Activated CD4-positive, alpha-beta T cell treated with anti-CD3 and anti-CD28 coated beads, Interleukin-2, amount 10 ng/mL, durations not matched to agents 24 days and 14 days (primary cell): ENCODE measurements around the gene PXK. TPM values are rescaled to one million over a fixed set of nuclear protein-coding genes. Genes with fewer than 3 reads are reported as not detected.

Experiments
- DNase-seq: peaks from one replicate; pipeline ENCODE4 v3.0.0; 2022
- H3K27ac Mint-ChIP-seq: one replicate; pipeline ENCODE4 v1.8.0; 2022; ENCODE audit warnings: mild to moderate bottlenecking, mixed read lengths
- H3K27me3 Mint-ChIP-seq: one replicate; pipeline ENCODE4 v1.8.0; 2022; ENCODE audit warnings: mixed read lengths
- H3K36me3 Mint-ChIP-seq: one replicate; pipeline ENCODE4 v1.8.0; 2022; ENCODE audit warnings: low read depth, mild to moderate bottlenecking, mixed read lengths
- H3K4me1 Mint-ChIP-seq: one replicate; pipeline ENCODE4 v1.8.0; 2021; ENCODE audit warnings: mixed read lengths
- H3K4me3 Mint-ChIP-seq: one replicate; pipeline ENCODE4 v1.8.0; 2022; ENCODE audit warnings: mild to moderate bottlenecking, moderate library complexity, mixed read lengths
- H3K9me3 Mint-ChIP-seq: one replicate; pipeline ENCODE4 v1.8.0; 2021; ENCODE audit warnings: mixed read lengths
- intact Hi-C: fragments of 100-400 bp; cut with micrococcal nuclease; formaldehyde crosslinking; loops from one replicate; pipeline ENCODE4 v1.15.1; 2023
- total RNA-seq: library from RNA; stranded (reverse); gene quantifications from 2 replicates; pipeline ENCODE4 v1.2.3, GENCODE V29; 2022

Gene PXK
- total RNA-seq, 1 donor from 2014 or later = 45.7 TPM

- no peaks in the 10 kb centered on the region for H3K27me3 Mint-ChIP-seq
- peaks cover 37% of the 10 kb centered on the region for H3K4me1 Mint-ChIP-seq
- no peak overlapping the region for H3K27ac Mint-ChIP-seq
- H3K4me3 Mint-ChIP-seq = no peak overlapping the region
- H3K9me3 Mint-ChIP-seq = peaks cover 1% of the 10 kb centered on the region
- H3K36me3 Mint-ChIP-seq = peaks cover 20% of the 10 kb centered on the region
- intact Hi-C loops = no loop called here
- no peak for DNase-seq
Measured at GRCh38 chr3:58361866-58362265, 29.2 kb downstream of the PXK start.

GRCh38 chr3:58366699-58367098, 34.0 kb downstream of the PXK start:
- DNase-seq = no peak
- H3K9me3 Mint-ChIP-seq = peaks cover 3% of the 10 kb centered on the region
- H3K27me3 Mint-ChIP-seq = no peaks in the 10 kb centered on the region
- no peak overlapping the region for H3K27ac Mint-ChIP-seq
- H3K4me3 Mint-ChIP-seq = no peak overlapping the region
- peaks cover 24% of the 10 kb centered on the region for H3K4me1 Mint-ChIP-seq
- H3K36me3 Mint-ChIP-seq = peaks cover 28% of the 10 kb centered on the region
- intact Hi-C loops = no loop called here

GRCh38 chr3:58369038-58369437, 36.3 kb downstream of the PXK start:
- peaks cover 23% of the 10 kb centered on the region for H3K4me1 Mint-ChIP-seq
- H3K9me3 Mint-ChIP-seq = peaks cover 3% of the 10 kb centered on the region
- no peak overlapping the region for H3K27ac Mint-ChIP-seq
- H3K27me3 Mint-ChIP-seq = no peaks in the 10 kb centered on the region
- intact Hi-C loops = no loop called here
- no peak overlapping the region for H3K4me3 Mint-ChIP-seq
- DNase-seq = no peak
- H3K36me3 Mint-ChIP-seq = peaks cover 26% of the 10 kb centered on the region

- peaks cover 23% of the 10 kb centered on the region for H3K4me1 Mint-ChIP-seq
- no peak overlapping the region for H3K4me3 Mint-ChIP-seq
- H3K9me3 Mint-ChIP-seq = peaks cover 3% of the 10 kb centered on the region
- intact Hi-C loops = no loop called here
- no peaks in the 10 kb centered on the region for H3K27me3 Mint-ChIP-seq
- peaks cover 27% of the 10 kb centered on the region for H3K36me3 Mint-ChIP-seq
- no peak for DNase-seq
- no peak overlapping the region for H3K27ac Mint-ChIP-seq
Measured at GRCh38 chr3:58369876-58370275, 37.2 kb downstream of the PXK start.

- H3K36me3 Mint-ChIP-seq = peaks cover 23% of the 10 kb centered on the region
- no peak overlapping the region for H3K27ac Mint-ChIP-seq
- H3K4me1 Mint-ChIP-seq = peaks cover 19% of the 10 kb centered on the region
- intact Hi-C loops = no loop called here
- H3K4me3 Mint-ChIP-seq = no peak overlapping the region
- H3K9me3 Mint-ChIP-seq = peaks cover 3% of the 10 kb centered on the region
- no peaks in the 10 kb centered on the region for H3K27me3 Mint-ChIP-seq
- DNase-seq = no peak
Measured at GRCh38 chr3:58370407-58370806, 37.7 kb downstream of the PXK start.

- Mint-ChIP-seq H3K36me3 (peaks cover 19% of the 10 kb centered on the region), H3K9me3 (peaks cover 3% of the 10 kb centered on the region), H3K27me3 (no peaks in the 10 kb centered on the region), H3K4me1 (peaks cover 9% of the 10 kb centered on the region), H3K27ac (no peak overlapping the region), H3K4me3 (no peak overlapping the region)
- intact Hi-C loops = no loop called here
- no peak for DNase-seq
Measured at GRCh38 chr3:58371754-58372153, 39.1 kb downstream of the PXK start.

- Mint-ChIP-seq H3K27me3 (no peaks in the 10 kb centered on the region), H3K4me3 (no peak overlapping the region), H3K36me3 (peaks cover 11% of the 10 kb centered on the region), H3K9me3 (no peaks in the 10 kb centered on the region), H3K4me1 (peaks cover 7% of the 10 kb centered on the region), H3K27ac (no peak overlapping the region)
- DNase-seq = no peak
- intact Hi-C loops = no loop called here
Measured at GRCh38 chr3:58375254-58375653, 42.6 kb downstream of the PXK start.

GRCh38 chr3:58377168-58377567, 44.5 kb downstream of the PXK start:
- peaks cover 5% of the 10 kb centered on the region for H3K4me1 Mint-ChIP-seq
- DNase-seq = no peak
- H3K27me3 Mint-ChIP-seq = no peaks in the 10 kb centered on the region
- intact Hi-C loops = no loop called here
- H3K4me3 Mint-ChIP-seq = no peak overlapping the region
- H3K27ac Mint-ChIP-seq = no peak overlapping the region
- H3K36me3 Mint-ChIP-seq = peaks cover 10% of the 10 kb centered on the region
- H3K9me3 Mint-ChIP-seq = no peaks in the 10 kb centered on the region

- intact Hi-C loops = no loop called here
- no peak overlapping the region for H3K27ac Mint-ChIP-seq
Measured at GRCh38 chr3:58377750-58378149, 45.1 kb downstream of the PXK start.

GRCh38 chr3:58379351-58380073, 46.8 kb downstream of the PXK start:
- Mint-ChIP-seq H3K4me1 (peaks cover 5% of the 10 kb centered on the region), H3K27ac (no peak overlapping the region), H3K4me3 (no peak overlapping the region), H3K27me3 (no peaks in the 10 kb centered on the region), H3K9me3 (no peaks in the 10 kb centered on the region), H3K36me3 (peaks cover 17% of the 10 kb centered on the region)
- intact Hi-C loops = no loop called here
- no peak for DNase-seq

More at GRCh38 chr3:58377750-58378149, 45.1 kb downstream of the PXK start:
- Mint-ChIP-seq H3K27me3 (no peaks in the 10 kb centered on the region), H3K4me3 (no peak overlapping the region), H3K9me3 (no peaks in the 10 kb centered on the region), H3K36me3 (peaks cover 13% of the 10 kb centered on the region), H3K4me1 (peaks cover 5% of the 10 kb centered on the region)
- no peak for DNase-seq

- H3K36me3 Mint-ChIP-seq = peaks cover 26% of the 10 kb centered on the region
- peaks cover 19% of the 10 kb centered on the region for H3K4me1 Mint-ChIP-seq
- no peak overlapping the region for H3K27ac Mint-ChIP-seq
- H3K4me3 Mint-ChIP-seq = no peak overlapping the region
- no peaks in the 10 kb centered on the region for H3K27me3 Mint-ChIP-seq
- no peaks in the 10 kb centered on the region for H3K9me3 Mint-ChIP-seq
- intact Hi-C loops = no loop called here
- DNase-seq = no peak
Measured at GRCh38 chr3:58383476-58383875, 50.8 kb downstream of the PXK start.

- Mint-ChIP-seq H3K4me3 (no peak overlapping the region), H3K9me3 (no peaks in the 10 kb centered on the region), H3K36me3 (peaks cover 26% of the 10 kb centered on the region), H3K27me3 (no peaks in the 10 kb centered on the region), H3K4me1 (peaks cover 23% of the 10 kb centered on the region), H3K27ac (no peak overlapping the region)
- intact Hi-C loops = no loop called here
- DNase-seq = no peak
Measured at GRCh38 chr3:58383904-58384303, 51.2 kb downstream of the PXK start.

GRCh38 chr3:58384381-58385090, 51.8 kb downstream of the PXK start:
- intact Hi-C loops = no loop called here
- Mint-ChIP-seq H3K9me3 (no peaks in the 10 kb centered on the region), H3K27me3 (no peaks in the 10 kb centered on the region), H3K4me1 (peaks cover 23% of the 10 kb centered on the region), H3K36me3 (peaks cover 26% of the 10 kb centered on the region), H3K27ac (peak overlapping the region; percentile 41), H3K4me3 (no peak overlapping the region)
- no peak for DNase-seq

GRCh38 chr3:58386626-58387365, 54.1 kb downstream of the PXK start:
- Mint-ChIP-seq H3K9me3 (no peaks in the 10 kb centered on the region), H3K4me1 (peaks cover 23% of the 10 kb centered on the region), H3K36me3 (peaks cover 32% of the 10 kb centered on the region), H3K27me3 (no peaks in the 10 kb centered on the region), H3K4me3 (no peak overlapping the region), H3K27ac (peak overlapping the region; percentile 82)
- no peak for DNase-seq
- intact Hi-C loops = no loop called here
